ENCODE data around the gene CEPT1.

CEPT1 gene

DNA sequence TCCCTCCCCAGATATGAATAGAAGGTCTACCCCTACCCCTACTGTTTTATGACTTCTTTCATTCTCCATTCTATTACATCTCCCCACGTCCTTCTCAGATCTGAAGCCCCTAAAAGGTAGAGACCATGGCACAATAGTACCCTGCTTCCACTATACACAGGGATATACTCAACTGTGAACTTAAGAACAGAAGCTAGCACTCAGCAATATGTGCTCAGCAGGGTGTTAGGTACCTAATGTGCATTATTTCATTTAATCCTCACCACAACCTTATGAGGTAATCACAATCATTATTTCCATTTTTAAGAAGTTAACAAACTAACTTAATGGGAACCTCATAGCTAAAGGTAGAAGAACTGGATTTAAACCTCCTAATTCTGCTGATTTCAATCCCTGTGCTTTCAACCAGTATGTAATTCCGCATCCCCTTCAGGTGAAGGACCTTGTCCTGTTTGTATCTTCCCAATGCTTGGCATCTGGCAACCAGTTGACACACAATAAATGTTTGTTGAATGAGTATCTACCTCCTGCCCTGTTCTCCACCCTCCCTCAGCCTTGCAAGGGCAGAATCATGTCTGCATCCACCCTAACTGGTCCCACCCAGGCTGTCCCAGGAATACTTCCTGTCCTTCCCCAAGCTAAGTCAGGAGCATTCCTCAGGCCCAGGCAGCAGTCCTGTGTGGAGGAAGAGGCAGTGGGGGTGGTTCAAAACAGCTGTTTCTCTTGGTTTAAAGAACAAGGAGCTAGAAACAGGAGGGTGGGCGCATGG lies 53.9 kb downstream of the CEPT1 start:
- no peak for DNase-seq

DNA sequence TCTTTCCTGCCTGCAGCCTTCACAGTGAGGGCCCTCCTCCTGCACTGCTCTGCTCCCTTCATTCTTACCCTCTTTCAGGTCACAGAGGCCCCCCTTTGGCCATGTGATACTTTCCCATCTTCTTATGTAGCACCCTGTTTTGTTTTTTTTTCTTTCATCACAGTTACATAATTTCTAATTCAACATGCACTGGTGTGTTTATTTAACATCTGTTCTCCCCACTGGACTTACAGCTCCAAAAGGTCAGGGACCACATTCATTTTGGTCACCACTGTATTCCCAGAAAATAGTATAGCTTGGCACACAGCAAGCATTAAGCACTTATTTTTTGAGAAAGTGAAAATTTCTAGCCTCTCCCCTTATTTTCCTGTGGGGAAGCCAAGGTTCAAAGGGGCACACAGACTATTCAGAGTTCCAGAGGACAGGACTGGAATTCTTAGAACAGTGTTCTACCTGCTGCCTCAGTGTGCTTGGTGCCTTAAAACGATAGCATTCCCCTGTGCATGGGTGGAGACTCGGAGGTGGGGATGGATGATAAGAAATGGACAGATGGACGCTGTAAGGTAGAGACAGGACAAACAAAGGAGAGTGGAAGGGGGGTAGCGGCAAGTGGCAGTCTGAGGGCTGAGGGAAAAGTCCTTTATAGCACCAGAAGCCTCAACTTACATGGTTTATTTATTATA lies 55.1 kb downstream of the CEPT1 start:
- DNase-seq, result no peak

DNA sequence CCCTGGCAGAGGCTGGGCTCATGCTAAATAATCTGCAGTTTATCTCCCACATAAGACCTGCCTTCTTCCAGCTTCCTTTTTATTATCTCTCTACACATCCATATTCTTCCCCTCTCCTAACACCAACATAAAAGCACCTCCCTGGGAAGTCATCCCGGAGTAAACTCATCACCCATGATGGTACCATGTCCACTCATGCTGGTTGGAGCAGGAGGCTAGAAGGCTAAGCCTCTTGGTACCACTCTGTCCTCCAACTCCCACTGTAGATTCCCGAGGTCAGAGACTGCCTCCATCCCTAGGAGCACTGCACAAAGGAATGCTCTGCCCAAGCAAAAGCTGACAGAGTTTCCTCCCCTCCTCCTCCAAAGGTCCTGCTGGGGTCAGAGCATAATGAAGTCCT lies 56.2 kb downstream of the CEPT1 start:
- no peak for DNase-seq

- peak; percentile 77 for DNase-seq
Observed at GRCh38 chr1:111197598-111198284, 57.7 kb downstream of the CEPT1 start.

GRCh38 chr1:111198836-111199235 lies 58.8 kb downstream of the CEPT1 start:
- DNase-seq, result no peak

- DNase-seq, result no peak
Observed at GRCh38 chr1:111199329-111199728, 59.3 kb downstream of the CEPT1 start.

GRCh38 chr1:111199881-111200801 lies 60.1 kb downstream of the CEPT1 start, which contains the start of gene DENND2D:
TSS of gene DENND2D (minus strand) at chr1:111200646. CDS start at chr1:111200459, 187 bp downstream.
- DNase-seq, result peak; percentile 79

GRCh38 chr1:111200802-111201161 lies 60.8 kb downstream of the CEPT1 start:
- DNase-seq, result no peak

DNA sequence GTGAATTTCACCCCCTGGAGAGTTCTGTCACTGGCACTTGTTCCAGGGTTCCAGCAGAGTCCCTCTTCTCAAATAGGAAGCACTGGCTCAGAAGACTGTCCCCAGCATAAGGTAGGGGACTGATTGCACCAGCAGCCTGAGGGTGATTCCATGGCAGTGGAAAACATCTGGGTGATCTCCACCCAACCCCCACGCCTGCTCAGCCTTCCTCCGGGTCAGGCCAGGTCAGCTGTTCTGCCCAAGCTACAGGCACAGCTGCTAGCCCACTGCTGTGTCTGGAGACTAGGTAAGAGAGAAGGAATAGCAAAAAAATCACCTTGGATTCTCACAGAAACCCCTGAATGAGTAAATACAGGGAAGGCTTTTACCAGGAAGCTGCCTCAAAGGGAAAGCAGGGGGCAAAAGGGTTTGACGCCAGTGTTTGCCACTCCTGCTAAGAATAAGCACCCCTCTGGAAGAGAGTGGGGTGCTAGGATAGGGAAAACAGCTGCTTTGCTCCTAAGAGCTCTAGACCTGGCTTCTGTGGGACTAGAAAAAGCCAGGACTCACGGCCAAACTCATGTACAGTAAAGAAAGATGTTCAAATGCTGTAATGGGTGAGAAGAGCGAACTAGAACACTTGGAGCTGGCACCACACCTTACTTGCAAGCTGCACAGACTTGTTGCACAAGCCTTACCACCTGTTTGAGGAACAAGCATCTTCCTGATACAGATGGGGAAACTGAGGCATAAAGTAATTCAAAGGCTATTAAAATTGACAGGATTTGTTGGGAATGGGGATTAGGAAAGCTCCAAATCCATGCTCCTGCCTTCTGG lies 61.5 kb downstream of the CEPT1 start:
- DNase-seq, result no peak

DNA sequence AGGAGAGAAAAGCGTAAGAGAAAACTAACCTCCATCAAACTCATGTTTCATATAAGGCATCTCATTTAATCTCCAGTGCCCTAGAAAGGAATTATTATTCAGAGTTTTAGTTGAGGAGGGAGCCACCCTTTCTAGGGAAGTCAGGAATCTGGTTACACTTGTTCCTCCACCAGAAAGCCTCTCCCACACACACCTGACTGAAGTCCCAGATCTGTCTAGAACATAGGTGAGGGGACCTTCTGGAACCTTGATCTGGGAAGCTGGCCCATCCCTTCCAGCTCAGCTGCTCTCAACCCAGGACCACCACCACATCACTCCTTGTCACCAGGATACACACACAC lies 62.3 kb downstream of the CEPT1 start:
- DNase-seq, result no peak

- no peak for DNase-seq
Observed at GRCh38 chr1:111202707-111203623, 62.9 kb downstream of the CEPT1 start.

- peak; percentile 91 for DNase-seq
Observed at GRCh38 chr1:111203681-111204200, 63.7 kb downstream of the CEPT1 start.

- peak; percentile 78 for DNase-seq
Observed at GRCh38 chr1:111204201-111204982, 64.4 kb downstream of the CEPT1 start.

DNA sequence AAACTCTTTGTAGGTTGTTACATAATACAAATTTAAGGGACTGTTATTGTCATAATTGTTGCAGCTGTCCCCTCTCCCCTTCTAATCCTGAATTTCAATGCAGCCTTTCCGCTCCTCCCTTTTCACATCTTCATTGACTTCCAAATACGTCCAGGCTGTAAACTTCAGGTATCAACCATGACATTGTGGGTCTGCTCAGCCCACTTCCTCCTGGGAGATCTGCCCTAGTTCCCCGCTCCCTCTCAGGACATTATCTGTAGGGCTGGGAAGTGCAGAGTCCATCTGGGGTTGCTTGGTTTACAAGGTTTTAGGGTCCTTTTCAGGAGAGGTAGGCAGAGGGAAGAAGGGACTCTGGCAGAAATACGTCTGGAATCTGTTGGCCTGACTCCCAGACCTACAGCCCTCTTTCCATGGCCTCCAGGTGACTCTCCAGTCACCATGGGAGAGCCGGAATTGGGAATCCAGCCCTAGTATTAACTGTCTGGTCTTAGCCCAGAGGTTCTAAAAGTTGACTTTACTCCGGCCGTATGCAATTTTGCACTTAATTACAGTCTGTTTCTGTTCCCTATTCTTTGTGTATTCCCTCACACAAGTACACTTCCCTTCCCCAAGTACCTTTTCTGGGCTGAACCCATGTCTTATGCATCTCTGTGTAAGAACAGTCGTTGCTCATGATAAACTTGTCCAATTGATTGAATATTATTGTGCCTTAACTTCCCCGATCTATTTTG lies 65.1 kb downstream of the CEPT1 start:
- DNase-seq, result no peak

DNA sequence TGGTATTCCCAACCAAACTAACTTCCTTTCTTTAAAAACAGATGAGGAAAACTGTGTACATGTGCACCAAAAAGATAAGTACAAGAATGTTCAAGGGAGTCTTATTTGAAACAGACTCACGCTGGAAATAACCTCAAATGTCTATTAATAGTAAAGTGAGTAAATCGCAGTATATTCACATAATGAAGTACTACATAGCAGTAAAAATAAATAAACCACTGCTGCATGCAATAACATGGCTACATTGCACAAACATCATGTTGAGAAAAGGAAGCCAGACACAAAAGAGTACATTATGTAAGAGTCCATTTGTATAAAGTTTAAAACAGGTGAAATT lies 65.7 kb downstream of the CEPT1 start:
- DNase-seq, result no peak

DNA sequence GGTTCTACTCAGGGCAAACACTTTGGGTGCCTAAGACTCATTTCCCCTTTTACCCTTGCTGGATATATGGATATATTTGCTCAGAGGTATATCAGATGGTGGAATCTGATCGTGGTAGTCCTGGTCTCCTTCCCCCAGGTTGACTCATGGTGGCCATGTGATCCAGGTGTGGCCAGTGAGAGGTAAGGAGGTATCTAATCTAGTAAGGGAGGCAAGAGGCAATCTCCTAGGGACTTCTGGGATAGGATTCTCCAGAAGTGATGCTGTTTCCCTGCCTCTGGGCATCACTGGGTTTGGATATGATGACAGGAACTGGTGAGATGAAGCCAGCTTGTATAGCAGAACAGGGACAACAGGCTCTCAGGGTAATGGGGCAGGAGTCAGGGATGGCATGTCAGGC lies 68.9 kb downstream of the CEPT1 start:
- no peak for DNase-seq

DNA sequence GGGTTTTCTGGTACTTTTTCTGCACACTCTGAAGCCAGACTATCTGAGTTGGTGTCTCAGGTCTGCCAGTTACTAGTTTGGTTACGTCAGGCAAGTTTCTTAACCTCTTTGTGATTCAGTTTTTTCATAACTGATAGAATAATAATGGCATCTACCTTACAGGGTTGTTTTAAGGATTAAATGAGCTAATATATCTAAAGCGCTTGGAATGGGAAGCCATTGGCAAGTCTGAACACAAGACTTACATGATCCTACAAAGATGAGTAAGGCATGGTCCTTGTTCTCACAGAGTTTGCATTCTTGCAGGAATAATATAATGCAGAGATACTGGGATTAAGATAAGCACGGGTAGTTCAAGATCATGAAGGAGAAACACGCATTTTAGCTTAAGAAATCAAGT lies 69.6 kb downstream of the CEPT1 start:
- DNase-seq, result no peak

DNA sequence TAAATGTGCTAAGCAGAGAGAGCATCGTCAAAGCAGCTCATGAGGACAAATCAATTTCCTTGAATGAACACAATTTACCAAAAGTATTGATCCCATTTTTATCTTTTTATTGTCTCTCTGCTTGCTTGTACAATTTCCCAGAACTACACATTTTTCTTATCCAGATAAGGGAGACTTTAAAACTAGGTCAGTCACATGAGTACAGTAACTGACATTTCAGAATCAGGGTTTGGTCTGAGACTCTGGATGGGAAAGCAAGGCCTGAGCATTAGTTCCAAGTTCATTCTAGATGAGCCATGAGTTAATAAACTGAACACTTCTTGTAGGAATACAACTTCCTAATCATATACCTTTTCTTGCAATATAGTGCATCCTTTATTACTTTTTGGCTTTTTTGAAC lies 71.9 kb downstream of the CEPT1 start:
- no peak for DNase-seq

GRCh38 chr1:111212634-111213335 lies 72.8 kb downstream of the CEPT1 start:
- DNase-seq, result no peak

Measured in stimulated activated CD8-positive, alpha-beta memory T cell treated with anti-CD3 and anti-CD28 coated beads, Interleukin-4, amount 100 ng/mL, for 48 hours (primary cell).